PC-9 (cell line): Measurements from ENCODE around the gene DIAPH2.

Source experiments
- EZH2 ChIP-seq: fragments of 200-600 bp; sonication (generic); IDR thresholded peaks from 2 replicates; pipeline ENCODE4 v1.8.0; 2017; ENCODE audit warnings: antibody characterized with exemption, low read depth
- TF ChIP-seq, protein P1 (sequence below): fragments of 200-600 bp; sonication (generic); conservative IDR thresholded peaks from 2 replicates; pipeline ENCODE4 v1.6.1; 2017; ENCODE audit warnings: mixed run types, antibody characterized with exemption, mild to moderate bottlenecking, moderate library complexity

DNA sequence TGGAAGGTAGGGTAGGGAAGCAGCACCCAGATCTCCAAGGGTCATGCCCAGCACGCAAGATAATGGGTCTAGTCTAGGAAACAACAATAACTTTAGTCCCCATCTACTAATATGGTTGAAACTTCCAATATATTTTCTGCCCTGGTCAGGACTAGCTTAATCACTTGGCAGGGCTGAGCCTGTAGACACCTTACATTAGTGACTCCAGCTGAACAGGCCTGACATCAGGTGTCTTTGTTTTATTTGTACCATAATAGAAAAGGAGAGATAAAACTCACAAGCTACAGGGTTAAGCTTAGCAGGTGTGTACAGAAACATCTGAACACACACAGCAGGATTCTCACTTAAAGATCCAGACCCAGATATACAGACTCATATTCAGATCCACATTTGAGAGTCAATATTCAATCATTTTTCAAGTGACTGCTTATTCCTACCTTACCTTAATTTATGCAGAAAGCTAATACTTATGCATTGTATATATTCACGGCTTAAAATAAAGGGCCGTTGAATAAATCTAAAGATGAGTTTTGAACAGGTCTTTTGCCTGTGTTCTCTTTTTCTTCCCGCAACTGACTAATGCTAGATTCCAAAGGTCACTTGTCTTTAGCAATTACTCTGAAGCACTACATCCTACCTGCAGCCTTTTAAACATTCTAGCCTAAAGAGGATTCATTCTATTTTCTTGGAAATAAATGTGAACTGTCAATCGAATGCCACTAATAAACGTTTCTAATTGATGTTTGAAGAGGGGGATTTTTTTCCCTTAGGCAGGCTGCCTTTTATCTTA is 944.4 kb downstream of the DIAPH2 start:
- TF ChIP-seq, protein P1, sequence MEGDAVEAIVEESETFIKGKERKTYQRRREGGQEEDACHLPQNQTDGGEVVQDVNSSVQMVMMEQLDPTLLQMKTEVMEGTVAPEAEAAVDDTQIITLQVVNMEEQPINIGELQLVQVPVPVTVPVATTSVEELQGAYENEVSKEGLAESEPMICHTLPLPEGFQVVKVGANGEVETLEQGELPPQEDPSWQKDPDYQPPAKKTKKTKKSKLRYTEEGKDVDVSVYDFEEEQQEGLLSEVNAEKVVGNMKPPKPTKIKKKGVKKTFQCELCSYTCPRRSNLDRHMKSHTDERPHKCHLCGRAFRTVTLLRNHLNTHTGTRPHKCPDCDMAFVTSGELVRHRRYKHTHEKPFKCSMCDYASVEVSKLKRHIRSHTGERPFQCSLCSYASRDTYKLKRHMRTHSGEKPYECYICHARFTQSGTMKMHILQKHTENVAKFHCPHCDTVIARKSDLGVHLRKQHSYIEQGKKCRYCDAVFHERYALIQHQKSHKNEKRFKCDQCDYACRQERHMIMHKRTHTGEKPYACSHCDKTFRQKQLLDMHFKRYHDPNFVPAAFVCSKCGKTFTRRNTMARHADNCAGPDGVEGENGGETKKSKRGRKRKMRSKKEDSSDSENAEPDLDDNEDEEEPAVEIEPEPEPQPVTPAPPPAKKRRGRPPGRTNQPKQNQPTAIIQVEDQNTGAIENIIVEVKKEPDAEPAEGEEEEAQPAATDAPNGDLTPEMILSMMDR: no peak
- no peak for TF ChIP-seq EZH2
